ENCODE data around the gene VAT1L.

The VAT1L gene

DNA sequence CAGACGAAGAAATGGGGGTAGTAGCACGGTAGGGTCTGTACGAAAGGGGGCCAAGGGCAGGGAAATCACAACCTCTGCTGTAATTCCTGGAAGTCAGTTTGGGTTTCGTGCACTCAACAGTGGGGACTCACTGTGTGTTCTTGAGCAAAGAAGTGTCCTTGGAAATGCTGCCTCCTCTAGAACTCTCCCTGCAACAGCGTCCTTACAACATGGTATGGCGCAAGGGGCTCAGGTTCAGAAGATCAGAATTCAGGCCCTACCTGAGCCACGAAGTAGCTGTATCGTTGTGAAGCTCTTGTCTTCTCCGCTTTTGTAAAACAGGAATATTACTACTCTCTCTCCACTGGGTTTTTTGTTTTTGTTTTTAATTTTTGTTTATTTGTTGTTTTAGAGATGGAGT is 127.7 kb downstream of the VAT1L start:
- Mint-ChIP-seq H3K4me3 (no peak overlapping the region), H3K36me3 (no peaks in the 10 kb centered on the region), H3K27ac (no peak overlapping the region), H3K27me3 (no peaks in the 10 kb centered on the region), H3K4me1 (no peaks in the 10 kb centered on the region), H3K9me3 (no peaks in the 10 kb centered on the region)
- no peak for DNase-seq
- CTCF ChIA-PET = no interaction called here

DNA sequence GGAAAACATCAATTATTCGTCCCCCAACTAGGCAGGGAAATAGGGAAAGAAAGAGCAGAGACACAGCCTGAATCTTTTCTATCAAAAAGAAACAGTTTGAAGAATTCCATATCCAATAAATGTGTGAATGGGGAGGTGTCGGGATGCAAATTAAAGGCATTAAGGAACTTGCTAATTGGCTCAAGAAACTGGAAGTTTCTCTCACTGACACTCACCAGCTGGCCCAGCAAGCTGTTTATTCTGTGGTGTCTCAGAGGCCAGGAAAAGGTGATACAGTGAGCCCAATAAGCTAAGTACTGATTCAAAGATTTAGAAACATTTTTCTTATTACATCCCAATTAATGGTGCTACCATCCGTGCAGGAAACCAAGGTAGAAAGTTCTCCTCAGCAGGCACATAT is 129.6 kb downstream of the VAT1L start:
- Mint-ChIP-seq H3K4me1 (no peaks in the 10 kb centered on the region), H3K27me3 (no peaks in the 10 kb centered on the region), H3K36me3 (no peaks in the 10 kb centered on the region), H3K27ac (no peak overlapping the region), H3K4me3 (no peak overlapping the region), H3K9me3 (no peaks in the 10 kb centered on the region)
- no peak for DNase-seq
- CTCF ChIA-PET = no interaction called here

DNA sequence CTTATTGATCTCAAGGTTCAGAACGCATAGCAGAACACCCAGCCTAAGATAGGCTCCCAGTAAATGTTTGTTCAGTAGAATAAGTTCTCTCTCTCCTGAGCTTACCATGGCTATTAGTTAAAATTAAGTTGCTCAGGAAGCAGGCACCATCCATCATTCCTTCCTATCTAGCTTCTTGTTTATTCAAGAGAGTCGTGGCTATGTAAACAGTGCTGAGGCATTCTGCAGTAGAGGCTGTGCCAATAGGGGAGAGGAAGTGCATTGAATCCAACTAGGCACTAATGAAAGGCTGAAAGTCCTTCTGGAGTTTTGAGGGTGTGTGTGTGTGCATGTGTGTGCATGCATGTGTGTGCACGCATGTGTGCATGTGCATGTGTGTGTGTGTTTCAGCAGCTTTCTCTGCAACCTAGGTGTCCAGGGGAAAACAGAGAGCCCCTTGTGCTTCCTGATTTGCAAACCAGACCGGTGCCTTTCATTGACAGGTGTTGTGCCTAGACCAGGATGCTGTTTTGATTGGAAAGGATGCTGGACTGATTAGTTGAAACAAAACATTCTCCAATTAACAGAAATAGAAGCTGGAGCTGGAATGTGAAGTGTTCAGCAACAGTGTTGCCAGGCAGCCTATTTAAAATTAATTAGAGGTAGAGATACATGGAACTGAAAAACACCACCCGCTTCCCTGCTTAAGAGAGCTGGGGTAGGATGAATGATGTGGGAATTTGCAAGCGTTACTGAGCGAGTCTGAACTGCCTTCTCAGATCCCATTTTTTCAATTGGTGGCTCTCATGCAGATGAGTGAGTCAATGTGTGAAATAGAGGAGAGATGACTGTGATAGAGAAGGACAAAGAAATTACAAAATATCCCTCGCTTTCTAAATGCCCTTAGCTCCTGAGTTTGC is 130.7 kb downstream of the VAT1L start:
- Mint-ChIP-seq H3K4me1 (no peaks in the 10 kb centered on the region), H3K9me3 (no peaks in the 10 kb centered on the region), H3K4me3 (no peak overlapping the region), H3K27me3 (no peaks in the 10 kb centered on the region), H3K36me3 (no peaks in the 10 kb centered on the region), H3K27ac (no peak overlapping the region)
- CTCF ChIA-PET = no interaction called here
- DNase-seq = no peak

DNA sequence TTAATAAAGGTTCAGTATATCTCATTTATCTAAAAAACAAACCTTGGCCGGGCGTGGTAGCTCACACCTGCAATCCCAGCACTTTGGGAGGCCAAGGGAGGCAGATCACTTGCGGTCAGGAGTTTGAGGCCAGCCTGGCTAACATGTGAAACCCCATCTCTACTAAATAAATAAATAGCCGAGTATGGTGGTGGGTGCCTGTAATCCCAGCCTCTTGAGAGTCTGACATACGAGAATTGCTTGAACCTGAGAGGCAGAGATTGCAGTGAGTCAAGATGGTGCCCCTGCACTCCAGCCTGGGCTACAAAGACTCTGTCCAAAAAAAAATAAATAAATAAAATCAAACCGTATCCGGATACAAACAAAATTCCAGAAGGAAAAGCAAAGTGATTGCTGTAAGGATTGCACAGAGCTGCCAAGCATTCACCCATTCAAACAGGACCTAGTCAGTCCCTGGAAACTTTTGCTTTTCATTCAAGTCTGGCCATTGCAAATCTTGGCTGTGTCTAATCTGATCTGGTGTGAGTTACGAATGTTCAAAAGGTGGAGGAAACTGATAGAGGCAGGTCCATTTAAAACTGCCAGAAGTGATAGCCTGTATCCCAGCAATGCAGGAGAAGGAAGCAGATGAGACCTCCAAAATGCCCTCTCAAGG is 131.5 kb downstream of the VAT1L start:
- H3K4me1 Mint-ChIP-seq = no peaks in the 10 kb centered on the region
- no peak overlapping the region for H3K27ac Mint-ChIP-seq
- H3K36me3 Mint-ChIP-seq = no peaks in the 10 kb centered on the region
- CTCF ChIA-PET = no interaction called here
- no peak for DNase-seq
- no peak overlapping the region for H3K4me3 Mint-ChIP-seq
- H3K27me3 Mint-ChIP-seq = no peaks in the 10 kb centered on the region
- H3K9me3 Mint-ChIP-seq = no peaks in the 10 kb centered on the region

DNA sequence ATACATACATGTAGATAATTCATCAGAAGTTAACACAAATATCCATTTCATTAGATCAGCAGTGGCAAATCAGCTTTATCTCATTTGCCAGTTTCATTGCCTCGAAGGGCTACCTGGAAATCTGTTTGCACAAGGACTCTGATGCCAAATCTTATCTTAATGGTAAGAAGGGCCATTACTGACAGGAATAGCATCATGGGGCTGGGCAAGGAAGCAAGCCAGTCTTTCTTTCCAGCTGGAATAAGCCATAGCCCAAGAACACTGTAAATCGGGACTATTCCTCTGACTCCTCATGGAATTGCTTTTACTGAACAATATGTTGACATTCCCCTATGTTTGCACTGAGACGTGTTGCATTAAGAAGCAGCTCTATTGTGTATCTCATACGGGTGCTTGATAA is 132.6 kb downstream of the VAT1L start:
- no peaks in the 10 kb centered on the region for H3K4me1 Mint-ChIP-seq
- H3K36me3 Mint-ChIP-seq = no peaks in the 10 kb centered on the region
- CTCF ChIA-PET = no interaction called here
- H3K27me3 Mint-ChIP-seq = no peaks in the 10 kb centered on the region
- no peak overlapping the region for H3K27ac Mint-ChIP-seq
- H3K4me3 Mint-ChIP-seq = no peak overlapping the region
- DNase-seq = no peak
- H3K9me3 Mint-ChIP-seq = no peaks in the 10 kb centered on the region

DNA sequence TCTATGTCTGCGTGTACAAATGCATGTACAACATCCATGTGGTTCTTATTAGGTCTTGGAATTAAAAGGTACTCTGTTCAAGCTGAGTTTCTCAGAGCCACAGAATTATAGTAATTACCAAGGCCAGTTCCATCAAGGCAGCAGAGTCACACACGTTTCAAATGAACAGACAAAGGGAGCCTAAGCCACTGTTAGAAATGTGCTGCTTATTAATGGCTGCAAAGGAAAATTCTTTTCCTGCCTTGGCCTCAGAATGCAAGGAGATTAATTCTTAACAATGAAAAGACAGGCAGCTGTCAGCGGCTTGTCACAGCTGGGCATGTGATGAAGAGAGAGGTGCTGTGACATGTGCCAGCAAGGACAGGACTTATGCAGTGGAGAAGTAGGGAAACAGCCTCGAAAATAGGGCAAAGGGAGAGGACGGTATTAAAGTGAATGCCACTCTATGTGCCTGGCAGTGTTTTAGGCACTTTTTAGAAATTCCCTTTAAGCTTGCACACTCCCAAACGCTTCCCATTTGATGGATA is 133.9 kb downstream of the VAT1L start:
- no peaks in the 10 kb centered on the region for H3K9me3 Mint-ChIP-seq
- H3K4me1 Mint-ChIP-seq = no peaks in the 10 kb centered on the region
- no peaks in the 10 kb centered on the region for H3K27me3 Mint-ChIP-seq
- DNase-seq = no peak
- H3K36me3 Mint-ChIP-seq = no peaks in the 10 kb centered on the region
- H3K27ac Mint-ChIP-seq = no peak overlapping the region
- no peak overlapping the region for H3K4me3 Mint-ChIP-seq
- CTCF ChIA-PET = no interaction called here

DNA sequence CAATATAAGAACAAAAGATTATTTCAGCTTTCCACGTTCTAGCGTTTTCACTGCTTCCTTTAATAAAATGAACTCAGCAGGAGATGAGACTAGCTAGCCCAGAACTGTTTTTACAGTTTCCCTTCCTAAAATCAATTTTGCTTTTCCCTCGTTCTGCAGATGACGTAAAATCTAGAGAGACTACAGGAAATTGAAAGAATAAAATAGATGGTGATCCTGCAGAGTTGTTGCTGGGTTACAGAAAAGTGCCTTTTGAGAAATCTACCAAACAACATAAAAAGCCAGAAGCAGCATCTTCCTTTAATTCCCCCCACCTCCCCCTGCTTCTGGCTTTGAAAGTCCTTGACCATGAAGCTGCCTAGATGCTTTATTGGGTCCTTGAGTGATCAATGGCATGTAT is 137.2 kb downstream of the VAT1L start:
- DNase-seq = no peak
- H3K27me3 Mint-ChIP-seq = no peaks in the 10 kb centered on the region
- H3K36me3 Mint-ChIP-seq = no peaks in the 10 kb centered on the region
- H3K4me3 Mint-ChIP-seq = no peak overlapping the region
- CTCF ChIA-PET = no interaction called here
- no peaks in the 10 kb centered on the region for H3K4me1 Mint-ChIP-seq
- no peak overlapping the region for H3K27ac Mint-ChIP-seq
- no peaks in the 10 kb centered on the region for H3K9me3 Mint-ChIP-seq

DNA sequence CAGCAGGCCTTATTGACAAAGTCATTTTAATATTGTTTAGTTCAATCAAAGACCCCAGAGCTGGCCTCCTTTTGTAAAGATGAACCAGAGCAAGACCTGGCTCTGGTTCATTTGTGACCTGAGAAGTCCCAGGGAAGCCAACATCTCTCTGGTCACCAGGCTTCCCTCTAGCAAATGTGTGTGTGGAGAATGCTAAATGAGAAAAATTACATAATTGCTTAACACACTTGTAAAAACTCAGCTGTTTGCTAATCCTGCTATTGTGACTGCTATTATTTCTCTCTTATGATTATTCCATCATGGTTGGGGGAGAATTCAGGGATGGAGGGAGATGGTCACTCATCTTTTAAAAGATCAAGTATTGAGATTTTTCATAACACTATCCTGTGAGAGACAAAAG is 139.7 kb downstream of the VAT1L start:
- CTCF ChIA-PET = no interaction called here
- no peaks in the 10 kb centered on the region for H3K27me3 Mint-ChIP-seq
- DNase-seq = no peak
- no peak overlapping the region for H3K27ac Mint-ChIP-seq
- no peaks in the 10 kb centered on the region for H3K36me3 Mint-ChIP-seq
- no peaks in the 10 kb centered on the region for H3K4me1 Mint-ChIP-seq
- H3K9me3 Mint-ChIP-seq = no peaks in the 10 kb centered on the region
- H3K4me3 Mint-ChIP-seq = no peak overlapping the region

DNA sequence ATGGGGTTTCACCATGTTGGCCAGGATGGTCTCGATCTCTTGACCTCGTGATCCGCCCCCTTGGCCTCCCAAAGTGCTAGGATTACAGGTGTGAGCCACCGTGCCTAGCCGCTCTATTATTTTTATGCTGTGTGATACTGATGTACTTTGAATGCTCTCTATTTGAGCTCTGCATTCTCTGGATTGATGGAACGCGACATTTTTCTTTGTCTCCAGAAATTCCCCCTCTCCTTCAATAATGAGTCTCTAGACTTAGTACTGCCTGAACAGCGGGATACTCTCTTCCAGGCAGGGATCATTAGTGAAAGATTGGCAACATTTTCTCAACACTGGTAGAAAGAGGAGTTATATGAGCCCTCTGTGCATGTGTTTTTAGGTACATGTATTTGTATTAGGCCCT is 140.6 kb downstream of the VAT1L start:
- Mint-ChIP-seq H3K4me1 (no peaks in the 10 kb centered on the region), H3K4me3 (no peak overlapping the region), H3K36me3 (no peaks in the 10 kb centered on the region), H3K27ac (no peak overlapping the region), H3K27me3 (no peaks in the 10 kb centered on the region), H3K9me3 (no peaks in the 10 kb centered on the region)
- DNase-seq = no peak
- CTCF ChIA-PET = no interaction called here

DNA sequence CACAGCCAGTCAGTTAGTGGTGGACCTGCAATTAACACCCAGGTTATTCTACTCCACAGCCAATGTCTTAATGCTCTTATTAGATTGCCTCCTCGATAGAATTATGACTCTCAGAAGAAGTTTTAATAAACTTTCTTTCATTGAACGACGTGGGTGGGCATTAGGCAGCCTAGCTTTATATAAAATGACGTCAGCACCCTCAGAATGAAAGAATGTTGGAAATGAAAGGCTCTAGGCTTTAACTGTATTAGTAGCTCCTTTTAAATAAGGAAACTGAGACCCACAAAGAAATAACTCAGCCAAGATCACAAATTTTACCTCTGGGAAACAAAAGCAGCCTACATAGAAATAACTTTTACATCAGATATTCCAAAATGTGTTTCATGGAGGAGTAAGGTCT is 142.7 kb downstream of the VAT1L start:
- no peaks in the 10 kb centered on the region for H3K9me3 Mint-ChIP-seq
- CTCF ChIA-PET = no interaction called here
- no peak overlapping the region for H3K27ac Mint-ChIP-seq
- H3K4me3 Mint-ChIP-seq = no peak overlapping the region
- no peak for DNase-seq
- no peaks in the 10 kb centered on the region for H3K27me3 Mint-ChIP-seq
- no peaks in the 10 kb centered on the region for H3K4me1 Mint-ChIP-seq
- no peaks in the 10 kb centered on the region for H3K36me3 Mint-ChIP-seq

DNA sequence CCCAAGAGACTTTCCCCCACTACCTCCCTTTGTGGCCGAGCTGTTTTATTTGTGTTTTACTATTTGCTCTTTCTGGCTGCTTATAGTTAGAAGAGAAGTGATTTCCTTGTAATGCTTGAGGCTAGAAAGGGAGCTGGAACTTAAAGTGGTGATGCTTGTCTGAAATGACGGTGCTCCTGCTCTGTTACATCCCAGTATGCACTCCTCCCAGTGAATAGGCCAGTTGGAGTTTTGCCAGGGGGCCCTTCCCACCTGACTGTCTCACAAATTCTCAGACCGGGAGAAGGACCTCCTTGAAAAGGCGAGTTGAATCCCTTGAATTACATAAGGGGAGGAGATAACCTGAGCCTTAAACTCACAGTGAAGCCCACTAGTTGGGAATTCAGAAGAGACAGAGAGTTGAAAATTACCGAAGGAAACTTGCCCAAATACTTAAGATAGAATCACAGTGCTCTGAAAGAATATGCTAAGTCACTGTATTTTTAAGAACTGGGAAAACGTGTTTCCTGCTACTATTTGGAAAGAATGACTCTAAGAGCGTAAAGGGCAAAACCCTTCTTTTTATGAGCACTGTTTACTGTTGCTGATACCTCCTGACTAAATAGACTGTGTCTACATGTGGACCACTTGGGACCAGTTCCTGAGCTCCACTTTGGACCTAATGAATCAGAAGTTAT is 149.2 kb downstream of the VAT1L start:
- CTCF ChIA-PET = no interaction called here
- Mint-ChIP-seq H3K4me1 (no peaks in the 10 kb centered on the region), H3K9me3 (no peaks in the 10 kb centered on the region), H3K4me3 (no peak overlapping the region), H3K27ac (no peak overlapping the region), H3K36me3 (no peaks in the 10 kb centered on the region), H3K27me3 (no peaks in the 10 kb centered on the region)
- no peak for DNase-seq

DNA sequence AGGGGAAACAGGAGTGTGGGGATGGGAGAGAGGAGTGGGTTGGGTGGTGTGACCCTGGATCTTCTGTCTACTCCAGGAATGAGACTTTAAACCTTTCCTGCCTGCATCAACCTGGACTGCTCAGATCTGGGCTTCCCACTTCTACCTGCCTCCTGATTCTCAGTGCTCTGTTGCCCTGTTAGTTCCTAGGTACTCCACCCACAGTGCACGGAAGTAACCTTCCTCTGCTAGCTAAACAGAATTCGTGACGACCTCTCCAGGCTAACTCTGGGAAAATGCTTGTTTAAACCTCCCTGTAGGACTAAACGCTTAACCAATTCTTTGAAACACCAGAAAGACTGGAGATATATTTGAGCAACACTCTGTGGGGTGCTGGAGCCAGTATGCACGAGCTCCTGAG is 150.5 kb downstream of the VAT1L start:
- H3K27me3 Mint-ChIP-seq = no peaks in the 10 kb centered on the region
- no peaks in the 10 kb centered on the region for H3K4me1 Mint-ChIP-seq
- no peaks in the 10 kb centered on the region for H3K36me3 Mint-ChIP-seq
- no peak overlapping the region for H3K4me3 Mint-ChIP-seq
- CTCF ChIA-PET = no interaction called here
- H3K27ac Mint-ChIP-seq = no peak overlapping the region
- no peak for DNase-seq
- H3K9me3 Mint-ChIP-seq = no peaks in the 10 kb centered on the region

DNA sequence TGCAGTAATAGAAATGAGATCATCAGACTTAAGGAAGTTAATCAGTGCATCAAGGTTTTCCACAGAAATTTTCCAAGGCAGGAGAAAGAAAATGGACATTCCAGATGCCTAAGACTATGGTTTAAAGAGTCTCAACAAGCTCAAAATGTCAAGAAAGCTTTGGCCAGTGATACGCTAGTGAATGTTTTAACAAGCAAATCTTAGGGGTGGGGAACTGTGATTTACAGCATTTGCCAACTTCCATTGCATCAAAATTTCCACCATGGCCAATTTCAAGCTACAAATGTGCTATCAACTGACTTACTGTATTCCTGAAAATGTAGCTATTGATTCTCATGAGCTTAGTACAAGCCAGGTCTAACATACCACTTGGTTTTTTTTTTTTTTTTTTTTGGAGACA is 151.6 kb downstream of the VAT1L start:
- Mint-ChIP-seq H3K4me3 (no peak overlapping the region), H3K36me3 (no peaks in the 10 kb centered on the region)

DNA sequence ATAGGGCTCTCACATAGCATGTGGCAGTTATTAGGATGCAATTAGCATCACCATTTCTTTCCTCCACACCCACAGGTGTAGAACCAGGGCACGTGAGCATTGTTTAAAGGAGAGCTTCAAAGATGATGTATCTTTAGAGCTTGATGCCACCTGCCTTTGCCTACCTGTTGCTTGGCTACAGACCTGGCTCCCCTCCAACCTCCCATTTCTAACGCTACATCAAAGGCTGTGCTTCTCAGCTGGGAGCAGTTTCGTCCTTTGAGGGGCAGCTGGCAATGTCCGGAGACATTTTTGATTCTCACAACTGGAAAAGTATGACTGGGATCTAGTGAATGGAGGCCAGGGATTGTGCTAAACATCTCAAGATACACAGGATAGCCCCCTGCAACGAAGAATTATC is 155.4 kb downstream of the VAT1L start:
- DNase-seq = no peak
- H3K27ac Mint-ChIP-seq = no peak overlapping the region
- no peak overlapping the region for H3K4me3 Mint-ChIP-seq
- CTCF ChIA-PET = interaction anchor here (0.7 kb wide), 1 partner anchor 103 kb away, joined by 6 read pairs; no protein-coding TSS in a partner anchor
- H3K36me3 Mint-ChIP-seq = no peaks in the 10 kb centered on the region
- peaks cover 4% of the 10 kb centered on the region for H3K27me3 Mint-ChIP-seq
- no peaks in the 10 kb centered on the region for H3K9me3 Mint-ChIP-seq
- no peaks in the 10 kb centered on the region for H3K4me1 Mint-ChIP-seq

More for the DNA sequence above, 151.6 kb downstream of the VAT1L start:
- CTCF ChIA-PET = no interaction called here
- H3K27me3 Mint-ChIP-seq = no peaks in the 10 kb centered on the region
- no peaks in the 10 kb centered on the region for H3K4me1 Mint-ChIP-seq
- no peaks in the 10 kb centered on the region for H3K9me3 Mint-ChIP-seq
- no peak for DNase-seq
- no peak overlapping the region for H3K27ac Mint-ChIP-seq

DNA sequence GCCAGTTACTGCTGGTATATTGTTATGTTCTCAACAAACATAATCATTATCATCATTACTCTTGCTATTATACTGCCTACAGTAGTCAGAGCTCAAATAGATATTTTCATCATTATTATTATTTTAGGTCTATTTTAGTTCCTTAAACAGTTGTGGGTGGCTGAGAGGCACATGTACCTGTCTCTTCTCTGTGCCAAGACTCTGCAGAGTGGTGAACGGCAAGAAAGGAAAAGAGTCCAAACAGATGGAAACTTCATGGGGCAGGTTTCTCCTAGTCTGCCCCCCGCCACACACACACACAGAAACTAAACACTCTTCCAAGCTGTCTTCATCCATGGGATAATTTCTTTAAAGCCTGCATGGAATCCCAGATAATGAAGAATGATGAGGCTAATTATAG is 156.3 kb downstream of the VAT1L start:
- Mint-ChIP-seq H3K27ac (no peak overlapping the region), H3K36me3 (no peaks in the 10 kb centered on the region), H3K4me3 (no peak overlapping the region), H3K27me3 (peaks cover 7% of the 10 kb centered on the region), H3K4me1 (no peaks in the 10 kb centered on the region), H3K9me3 (no peaks in the 10 kb centered on the region)
- no peak for DNase-seq
- CTCF ChIA-PET = no interaction called here

Measured in activated naive CD4-positive, alpha-beta T cell treated with anti-CD3 and anti-CD28 coated beads, Interleukin-2, amount 10 ng/mL, durations not matched to agents 7 days and 5 days (primary cell).